Stimulated activated CD4-positive, alpha-beta T cell treated with anti-CD3 and anti-CD28 coated beads, TNF-alpha, amount 100 ng/mL, for 4 hours (primary cell): ENCODE data around the gene DDX5.
"Not testable (repeated sequence)": the region's sequence is repeated elsewhere in the genome, so short reads cannot be mapped to it uniquely, and the experiment has no call there.

Experiments
- DNase-seq, 3 experiments: peaks; one replicate each; pipeline ENCODE4 v3.0.0-alpha.2; 2020; ENCODE audit warnings: low read depth in 3 of 3

DDX5 gene

DNA sequence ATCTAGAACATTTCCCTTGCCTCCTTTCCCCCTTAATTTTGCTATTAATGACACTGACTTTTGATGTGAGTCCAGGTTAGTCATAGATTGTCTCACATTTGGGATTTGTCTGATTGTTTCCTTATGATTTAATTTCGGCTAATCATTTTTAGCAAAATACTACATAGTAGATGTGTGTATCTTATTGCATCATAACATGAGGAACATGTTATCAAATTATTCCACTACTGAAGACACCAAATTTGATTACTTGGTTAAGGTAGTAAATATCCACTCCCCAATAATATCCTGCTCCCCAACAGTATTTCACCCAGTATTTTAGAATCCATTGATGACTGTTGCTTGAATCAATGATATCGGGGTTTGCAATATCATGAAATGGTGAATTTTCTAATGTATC lies 12.0 kb downstream of the DDX5 start:
- DNase-seq, result no peak

GRCh38 chr17:64492481-64493109 lies 13.5 kb downstream of the DDX5 start:
- DNase-seq, result no peak

- no peak for DNase-seq
These were observed 14.1 kb downstream of the DDX5 start for GRCh38 chr17:64491994-64492393.

GRCh38 chr17:64491034-64491860 lies 14.8 kb downstream of the DDX5 start:
- DNase-seq, result no peak

DNA sequence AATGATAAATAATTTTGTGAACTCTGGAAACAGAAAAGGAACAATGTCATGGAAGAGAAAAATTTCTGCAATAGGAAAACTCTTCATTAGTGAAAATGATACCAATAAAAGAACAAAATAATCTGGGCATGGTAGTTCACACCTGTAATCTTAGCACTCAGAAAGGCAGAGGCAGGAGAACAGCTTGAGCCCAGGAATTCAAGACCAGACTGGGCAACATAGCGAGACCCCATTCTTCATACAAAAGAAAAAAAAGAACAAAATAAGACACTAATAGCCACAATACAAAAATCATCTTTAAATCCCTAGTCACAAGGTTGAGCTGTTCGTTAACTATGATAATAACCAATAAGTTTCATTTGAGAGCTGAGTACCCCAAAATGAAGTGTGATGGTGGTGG lies 17.8 kb downstream of the DDX5 start:
- no peak for DNase-seq

DNA sequence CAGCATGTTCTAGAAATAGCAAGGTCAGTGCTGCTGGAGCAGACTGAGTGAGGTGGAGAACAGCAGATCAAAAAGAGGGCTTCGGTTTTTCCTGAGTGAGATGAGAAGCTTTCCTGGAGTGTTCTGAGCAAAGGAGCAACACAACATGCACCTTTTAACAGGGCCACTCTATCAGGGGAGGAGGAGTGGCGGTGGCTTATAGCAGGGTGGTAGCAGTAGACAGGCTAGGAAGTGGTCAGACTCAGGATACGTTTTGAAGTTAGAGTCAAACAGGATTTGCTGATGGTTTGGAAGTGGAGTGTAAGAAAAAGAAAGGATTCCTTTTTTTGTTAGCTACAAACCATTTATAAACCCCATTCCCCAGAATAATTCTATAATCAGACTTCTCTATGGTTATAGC lies 21.7 kb downstream of the DDX5 start:
- no peak for DNase-seq

GRCh38 chr17:64480951-64481350 lies 25.1 kb downstream of the DDX5 start:
- no peak for DNase-seq

GRCh38 chr17:64477849-64478248 lies 28.2 kb downstream of the DDX5 start:
- no peak for DNase-seq

GRCh38 chr17:64472564-64472963 lies 33.5 kb downstream of the DDX5 start:
- no peak for DNase-seq

- no peak for DNase-seq
These were observed 34.6 kb downstream of the DDX5 start for GRCh38 chr17:64471440-64471839.

DNA sequence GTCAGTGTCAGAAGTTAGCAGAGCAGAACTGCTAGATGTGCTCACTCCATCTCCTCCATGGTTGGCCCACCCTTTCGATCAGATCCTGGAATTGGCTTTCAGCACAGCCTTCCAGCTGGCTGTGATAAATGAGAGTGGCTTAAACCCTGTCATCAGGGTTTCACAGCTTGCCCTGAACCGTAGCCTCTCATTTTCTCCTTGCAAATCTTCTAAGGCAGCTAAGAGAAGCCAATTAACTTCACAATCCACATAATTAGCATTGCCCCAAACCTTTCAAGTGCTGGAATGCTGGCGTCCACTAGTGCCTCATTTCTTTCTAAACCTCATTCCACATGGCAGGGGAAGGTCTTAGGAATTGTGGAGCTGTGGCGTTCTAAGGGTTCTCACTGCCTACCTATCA lies 35.5 kb downstream of the DDX5 start:
- no peak for DNase-seq

DNA sequence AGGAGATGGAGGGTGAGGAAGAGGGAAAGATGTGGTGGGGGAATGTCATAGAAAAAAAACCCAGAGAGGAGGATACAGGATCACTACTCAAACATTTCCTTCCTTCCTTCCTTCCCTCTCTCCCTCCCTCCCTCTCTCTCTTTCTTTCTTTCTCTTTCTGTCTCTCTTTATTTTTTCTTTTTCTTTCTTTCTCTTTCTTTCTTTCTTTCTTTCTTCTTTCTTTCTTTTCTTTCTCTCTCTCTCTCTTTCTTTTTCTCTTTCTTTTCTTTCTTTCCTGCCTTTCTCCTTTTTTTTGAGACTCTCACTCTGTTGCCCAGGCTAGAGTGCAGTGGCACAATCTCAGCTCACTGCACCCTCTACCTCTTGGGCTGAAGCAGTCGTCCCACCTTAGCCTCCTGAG lies 39.3 kb downstream of the DDX5 start:
- not testable (repeated sequence) for DNase-seq

DNA sequence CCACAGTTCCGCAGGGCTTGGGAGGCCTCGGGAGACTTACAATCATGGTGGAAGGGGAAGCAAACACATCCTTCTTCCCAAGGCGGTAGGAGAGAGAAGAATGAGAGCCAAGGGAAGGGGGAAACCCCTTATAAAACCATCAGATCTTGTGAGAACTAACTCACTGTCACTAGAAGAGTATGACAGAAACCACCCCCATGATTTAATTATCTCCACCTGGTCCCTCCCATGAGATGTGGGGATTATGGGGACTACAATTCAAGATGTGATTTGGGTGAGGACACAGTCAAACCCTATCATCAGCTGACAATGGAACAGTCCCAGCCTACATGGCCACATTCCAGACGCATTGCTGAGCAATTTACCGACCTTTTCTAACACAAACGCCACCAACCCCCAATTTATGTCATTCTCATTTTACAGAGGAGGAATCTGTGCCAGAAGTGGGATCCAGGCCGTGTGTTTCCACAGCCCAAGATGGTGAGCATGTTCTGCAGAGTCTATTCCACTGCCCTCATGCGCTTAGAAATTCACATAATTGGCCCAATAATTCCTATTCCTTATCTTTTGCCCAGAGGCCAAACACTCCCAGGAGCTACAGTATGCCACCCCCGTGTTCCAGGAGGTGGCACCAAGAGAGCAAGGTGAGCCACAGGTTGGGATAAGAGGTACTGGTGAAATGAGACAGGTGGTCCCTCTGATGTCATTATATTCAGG lies 39.9 kb downstream of the DDX5 start:
- no peak for DNase-seq

GRCh38 chr17:64461788-64462187 lies 44.3 kb downstream of the DDX5 start:
- no peak for DNase-seq

- no peak for DNase-seq
These were observed 45.1 kb downstream of the DDX5 start for GRCh38 chr17:64460955-64461354.

DNA sequence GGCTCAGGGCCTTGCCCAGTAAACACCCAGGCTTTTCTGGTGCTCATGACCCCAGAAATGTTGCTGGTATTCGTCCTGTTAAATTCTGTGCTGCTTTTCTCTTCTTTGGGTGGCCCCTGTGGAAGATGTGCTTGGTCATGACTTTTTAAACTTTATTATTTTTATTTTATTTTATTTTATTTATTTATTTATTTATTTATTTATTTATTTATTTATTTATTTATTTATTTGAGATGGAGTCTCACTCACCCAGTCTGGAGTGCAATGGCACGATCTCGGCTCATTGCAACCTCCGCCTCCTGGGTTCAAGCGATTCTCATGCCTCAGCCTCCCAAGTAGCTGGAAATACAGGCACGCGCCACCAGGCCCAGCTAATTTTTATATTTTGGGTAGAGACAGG lies 46.3 kb downstream of the DDX5 start:
- DNase-seq, result not testable (repeated sequence)

GRCh38 chr17:64459284-64459747 lies 46.8 kb downstream of the DDX5 start:
- DNase-seq, result no peak

- DNase-seq, result no peak
These were observed 47.3 kb downstream of the DDX5 start for GRCh38 chr17:64458756-64459155.

DNA sequence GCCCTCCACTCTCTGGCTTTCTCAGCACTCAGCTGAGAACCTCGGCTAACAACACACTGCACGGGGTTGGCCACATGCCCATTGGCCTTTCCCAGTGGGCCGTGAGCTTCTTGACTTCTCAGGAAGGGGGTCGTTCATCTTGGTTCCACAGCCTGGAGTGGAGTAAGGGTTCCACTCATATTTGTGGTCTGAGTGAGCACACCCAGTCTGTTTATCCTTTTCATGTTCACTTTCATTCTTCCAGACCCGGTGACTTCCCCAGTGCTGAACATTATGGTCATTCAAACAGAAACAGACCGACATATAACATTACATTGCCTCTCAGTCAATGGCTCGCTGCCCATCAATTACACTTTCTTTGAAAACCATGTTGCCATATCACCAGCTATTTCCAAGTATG lies 48.9 kb downstream of the DDX5 start:
- DNase-seq, result no peak

DNA sequence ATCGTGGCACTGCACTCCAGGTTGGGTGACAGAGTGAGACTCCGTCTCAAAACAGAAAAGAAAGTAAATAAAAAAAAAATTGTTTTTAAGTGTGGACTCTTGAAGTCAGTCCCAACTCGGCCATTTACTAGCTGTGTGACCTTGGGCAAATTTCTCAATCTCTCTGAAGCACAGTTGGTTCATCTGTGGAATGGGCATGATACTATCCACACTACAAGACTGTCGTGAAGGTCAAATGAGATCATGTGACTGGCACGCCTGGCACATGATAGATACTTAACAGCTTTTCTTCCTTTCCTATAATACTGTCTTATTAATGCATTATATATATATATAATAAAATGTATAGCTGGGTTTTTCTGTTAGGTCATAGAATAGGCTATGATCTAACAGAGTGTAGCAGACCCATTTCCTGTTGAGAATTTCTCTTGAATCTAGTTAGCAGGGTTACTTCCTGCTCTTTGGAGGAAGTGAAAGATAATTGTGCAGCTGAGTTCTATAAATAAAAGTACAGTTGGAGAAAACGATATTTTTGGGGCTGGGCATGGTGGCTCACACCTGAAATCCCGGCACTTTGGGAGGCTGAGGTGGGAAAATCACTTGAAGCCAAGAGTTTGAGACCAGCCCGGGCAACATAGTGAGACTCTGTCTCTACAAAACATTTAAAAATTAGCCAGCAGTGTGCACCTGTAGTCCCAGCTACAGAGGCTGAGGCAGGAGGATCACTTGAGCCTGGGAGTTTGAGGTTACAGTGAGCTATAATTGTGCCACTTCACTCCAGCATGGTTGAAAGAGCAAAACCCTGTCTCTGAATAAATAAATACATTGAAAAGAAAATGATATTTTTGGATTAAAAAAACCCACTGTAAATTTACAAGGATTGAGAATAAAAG lies 49.9 kb downstream of the DDX5 start:
- no peak for DNase-seq

DNA sequence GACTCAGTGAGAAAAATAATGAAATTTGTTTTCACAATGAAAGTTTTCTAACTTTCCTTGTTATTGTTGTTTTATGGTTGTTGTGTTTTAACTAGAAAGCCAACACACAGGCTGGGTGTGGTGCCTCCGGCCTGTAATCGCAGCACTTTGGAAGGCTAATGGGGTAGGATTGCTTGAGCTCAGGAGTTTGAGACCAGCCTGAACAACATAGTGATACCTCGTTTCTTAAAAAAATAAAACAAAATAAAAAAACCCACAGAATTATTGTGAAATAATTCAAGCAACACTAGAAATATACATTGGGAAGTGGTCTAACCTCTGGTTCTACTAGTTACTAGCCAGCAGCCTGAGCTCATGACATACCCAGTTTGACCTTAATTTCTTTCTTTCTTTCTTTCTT lies 56.5 kb downstream of the DDX5 start:
- DNase-seq, result no peak
